ENCODE measurements around the gene ZBTB7C.

Gene ZBTB7C

DNA sequence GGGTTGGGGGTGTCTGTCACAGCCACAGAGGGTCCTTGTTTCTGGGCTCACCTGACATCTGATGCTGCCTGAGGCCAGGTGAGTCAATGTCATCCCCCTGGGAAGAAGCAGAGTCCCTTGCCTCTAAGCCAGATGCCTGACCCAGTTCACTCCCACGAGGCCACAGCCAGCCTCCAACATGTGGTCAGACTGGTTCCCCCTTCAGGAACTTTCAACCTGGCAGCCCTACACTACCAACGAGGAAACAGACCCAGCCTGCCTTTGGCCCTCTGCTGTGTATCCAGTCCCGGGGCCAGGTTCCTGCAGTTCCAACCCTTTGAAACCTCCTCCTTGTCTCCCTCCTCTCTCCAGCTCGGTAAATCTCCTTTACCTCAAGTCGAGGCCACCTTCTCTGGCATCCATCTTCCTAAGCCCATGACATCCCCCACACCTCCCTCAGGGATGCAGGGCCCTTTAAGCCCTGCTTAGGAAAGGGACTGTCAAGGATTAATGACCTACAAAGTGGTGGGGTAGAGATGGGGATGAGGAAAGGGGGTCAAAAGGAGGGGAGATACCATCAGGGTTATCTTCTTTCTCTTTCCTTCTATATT is 429.5 kb downstream of the ZBTB7C start:
- no peak for TF ChIP-seq CTCF (IDR thresholded peaks at IDR 0.05; ENCODE audit: extremely low read depth, missing control alignments)
- DNase-seq (ENCODE audit: low spot score), result no peak

DNA sequence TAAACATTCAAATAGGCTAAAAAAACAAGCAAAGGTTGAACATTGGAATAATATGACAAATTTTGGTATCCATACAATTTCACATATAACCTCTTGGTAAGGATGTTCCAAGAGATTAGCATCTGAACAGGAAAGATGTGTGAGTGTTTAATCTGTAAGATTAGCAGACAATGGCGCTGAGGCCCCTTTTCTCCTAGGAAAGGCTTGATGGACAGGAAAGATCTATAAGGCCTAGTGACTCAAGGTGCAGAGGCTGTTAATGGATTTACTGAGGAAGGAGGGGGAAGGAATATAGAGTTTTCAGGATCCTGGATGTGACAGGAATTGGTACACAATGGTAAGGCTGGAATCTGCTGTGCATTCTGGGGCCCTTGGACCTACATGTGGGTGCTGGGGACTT is 430.6 kb downstream of the ZBTB7C start:
- no peak for DNase-seq (ENCODE audit: low spot score)
- no peak for TF ChIP-seq CTCF (IDR thresholded peaks at IDR 0.05; ENCODE audit: extremely low read depth, missing control alignments)

DNA sequence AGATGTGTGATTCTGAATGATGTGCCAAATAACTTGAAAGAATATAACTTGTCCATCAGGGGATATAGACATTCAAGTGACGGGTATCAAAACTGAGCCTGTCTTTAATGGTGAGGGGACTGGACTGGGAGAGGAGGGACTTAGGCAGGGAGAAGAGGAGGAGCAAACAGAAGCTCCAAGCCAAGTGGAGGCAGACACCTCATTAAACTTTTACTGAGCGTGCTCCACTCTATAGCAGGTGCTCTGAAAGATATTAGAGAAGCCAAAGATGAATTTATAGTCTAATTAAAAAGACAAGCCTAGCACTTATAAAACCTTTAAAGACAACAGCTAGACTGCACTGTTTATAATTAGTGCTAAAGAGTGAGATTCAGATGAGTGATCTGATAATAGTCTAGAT is 431.0 kb downstream of the ZBTB7C start:
- TF ChIP-seq CTCF (IDR thresholded peaks at IDR 0.05; ENCODE audit: extremely low read depth, missing control alignments), result no peak
- DNase-seq (ENCODE audit: low spot score), result no peak
